Caco-2 (cell line): Measurements from ENCODE around the gene LRRC40. TPM values are rescaled to one million over a fixed set of nuclear protein-coding genes. Genes with fewer than 3 reads are reported as not detected.

Source experiments
- BruUV-seq: library from RNA; stranded (reverse); fragments of 400-500 nt; replicated peaks from 2 replicates; lab custom pipeline; 2021; lab: Mats Ljungman, UMichigan
- CTCF ChIA-PET: fragments of 300-600 bp; sonication (Branson Sonifier 250); formaldehyde crosslinking; loops from one replicate; lab custom pipeline; 2022; ENCODE audit warnings: antibody characterized with exemption; lab: Charles Lee
- POLR2A ChIA-PET: fragments of 300-600 bp; sonication (Branson Sonifier 250); formaldehyde crosslinking; loops from one replicate; lab custom pipeline; 2022; ENCODE audit warnings: antibody characterized with exemption; lab: Charles Lee
- DNase-seq, 2 experiments: peaks; one replicate each; pipeline versions ENCODE4 v3.0.0 to v3.0.0-alpha.2; 2020 to 2022
- H3K27me3 ChIP-seq: replicated peaks from 2 replicates; pipeline ENCODE4 v1.6.0; 2011; ENCODE audit warnings: low read length; ENCODE audit not compliant: control insufficient read depth, insufficient read depth
- H3K36me3 ChIP-seq: 2 replicates; pipeline ENCODE4 v1.5.1; 2011; ENCODE audit warnings: low read length; ENCODE audit not compliant: control insufficient read depth, insufficient read depth
- H3K4me1 ChIP-seq: fragments of 250-450 bp; sonication (Bioruptor Pico); 2 replicates; pipeline ENCODE4 v1.5.1; 2020; ENCODE audit warnings: mild to moderate bottlenecking
- H3K4me3 ChIP-seq: 2 replicates; pipeline ENCODE4 v1.5.1; 2011; ENCODE audit warnings: low read depth, mild to moderate bottlenecking, control low read depth, low read length
- H3K9me3 ChIP-seq: fragments of 250-450 bp; sonication (Bioruptor Pico); 2 replicates; pipeline ENCODE4 v1.5.1; 2020; ENCODE audit warnings: mild to moderate bottlenecking, moderate library complexity
- H3K27ac Mint-ChIP-seq: one replicate; pipeline ENCODE4 v1.8.0; 2022; ENCODE audit warnings: mixed read lengths; ENCODE audit not compliant: unreplicated experiment
- H3K27me3 Mint-ChIP-seq: one replicate; pipeline ENCODE4 v1.8.0; 2022; ENCODE audit warnings: mixed read lengths; ENCODE audit not compliant: insufficient read depth, unreplicated experiment
- H3K36me3 Mint-ChIP-seq: one replicate; pipeline ENCODE4 v1.8.0; 2022; ENCODE audit warnings: mild to moderate bottlenecking, mixed read lengths; ENCODE audit not compliant: insufficient read depth, unreplicated experiment
- H3K4me1 Mint-ChIP-seq: one replicate; pipeline ENCODE4 v1.8.0; 2022; ENCODE audit warnings: low read depth, mixed read lengths; ENCODE audit not compliant: unreplicated experiment
- H3K4me3 Mint-ChIP-seq: one replicate; pipeline ENCODE4 v1.8.0; 2022; ENCODE audit warnings: mild to moderate bottlenecking, moderate library complexity, mixed read lengths; ENCODE audit not compliant: unreplicated experiment
- H3K9me3 Mint-ChIP-seq: one replicate; pipeline ENCODE4 v1.8.0; 2022; ENCODE audit warnings: mixed read lengths; ENCODE audit not compliant: unreplicated experiment
- intact Hi-C: fragments of 100-400 bp; cut with micrococcal nuclease; formaldehyde crosslinking; loops from one replicate; pipeline ENCODE4 v1.10.0; 2022; ENCODE audit not compliant: unreplicated experiment
- total RNA-seq: library from RNA; stranded (reverse); gene quantifications from 2 replicates; pipeline ENCODE4 v1.2.3, GENCODE V29; 2022
- TF ChIP-seq, protein P1 (sequence below), 2 experiments: fragments of 200-600 bp in 1 of 2; IDR thresholded peaks; 1 replicate in 1 of 2; 2 replicates in 1 of 2; pipeline versions ENCODE4 v1.5.1 to v1.8.0; 2011 to 2022; ENCODE audit warnings: antibody characterized with exemption in 1 of 2, control low read depth in 1 of 2, inconsistent platforms in 1 of 2, low read depth in 1 of 2, low read length in 1 of 2, mild to moderate bottlenecking in 1 of 2, moderate library complexity in 1 of 2; ENCODE audit not compliant: insufficient read depth in 1 of 2, severe bottlenecking in 1 of 2, unreplicated experiment in 1 of 2

Gene LRRC40
- total RNA-seq, 1 experiment from 2014 or later = 15.6 TPM

DNA sequence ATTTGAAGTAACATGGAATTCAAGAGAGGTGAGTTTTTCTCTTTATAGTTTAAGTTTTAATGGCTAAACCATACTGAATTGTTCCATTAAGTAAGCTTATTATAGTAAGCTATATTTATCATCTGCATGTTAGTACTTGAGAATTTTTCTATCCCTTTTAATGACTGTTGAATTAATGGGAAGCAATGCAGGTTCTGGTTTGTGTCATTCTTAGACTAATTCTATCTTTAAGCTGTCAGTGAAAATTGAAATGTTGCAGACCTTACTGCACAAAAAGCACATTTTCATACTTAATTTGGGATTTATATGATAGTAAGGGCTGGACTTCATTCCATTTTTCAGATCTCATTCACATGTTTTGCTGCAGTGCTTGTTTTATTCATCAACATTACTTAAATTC, 41.7 kb upstream of the LRRC40 start:
- Histone ChIP-seq H3K4me3 (no peak overlapping the region), H3K27me3 (no peaks in the 10 kb centered on the region), H3K9me3 (no peaks in the 10 kb centered on the region), H3K36me3 (no peaks in the 10 kb centered on the region), H3K4me1 (no peaks in the 10 kb centered on the region)
- CTCF ChIA-PET = no interaction called here
- no peaks in the 10 kb centered on the region for H3K9me3 Mint-ChIP-seq
- peaks cover 9% of the 10 kb centered on the region for H3K4me1 Mint-ChIP-seq
- POLR2A ChIA-PET = no interaction called here
- peaks cover 78% of the 10 kb centered on the region for H3K36me3 Mint-ChIP-seq
- intact Hi-C loops = no loop called here
- H3K27me3 Mint-ChIP-seq = no peaks in the 10 kb centered on the region
- DNase-seq = no peak
- no peak overlapping the region for H3K4me3 Mint-ChIP-seq
- no TSS peak for BruUV-seq
- TF ChIP-seq, protein P1, sequence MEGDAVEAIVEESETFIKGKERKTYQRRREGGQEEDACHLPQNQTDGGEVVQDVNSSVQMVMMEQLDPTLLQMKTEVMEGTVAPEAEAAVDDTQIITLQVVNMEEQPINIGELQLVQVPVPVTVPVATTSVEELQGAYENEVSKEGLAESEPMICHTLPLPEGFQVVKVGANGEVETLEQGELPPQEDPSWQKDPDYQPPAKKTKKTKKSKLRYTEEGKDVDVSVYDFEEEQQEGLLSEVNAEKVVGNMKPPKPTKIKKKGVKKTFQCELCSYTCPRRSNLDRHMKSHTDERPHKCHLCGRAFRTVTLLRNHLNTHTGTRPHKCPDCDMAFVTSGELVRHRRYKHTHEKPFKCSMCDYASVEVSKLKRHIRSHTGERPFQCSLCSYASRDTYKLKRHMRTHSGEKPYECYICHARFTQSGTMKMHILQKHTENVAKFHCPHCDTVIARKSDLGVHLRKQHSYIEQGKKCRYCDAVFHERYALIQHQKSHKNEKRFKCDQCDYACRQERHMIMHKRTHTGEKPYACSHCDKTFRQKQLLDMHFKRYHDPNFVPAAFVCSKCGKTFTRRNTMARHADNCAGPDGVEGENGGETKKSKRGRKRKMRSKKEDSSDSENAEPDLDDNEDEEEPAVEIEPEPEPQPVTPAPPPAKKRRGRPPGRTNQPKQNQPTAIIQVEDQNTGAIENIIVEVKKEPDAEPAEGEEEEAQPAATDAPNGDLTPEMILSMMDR (IDR thresholded peaks at IDR 0.05; ENCODE audit: insufficient read depth in 1 of 2, low read depth in 1 of 2, low read length in 1 of 2, severe bottlenecking in 1 of 2, unreplicated experiment in 1 of 2) = no peak
- H3K27ac Mint-ChIP-seq = no peak overlapping the region

DNA sequence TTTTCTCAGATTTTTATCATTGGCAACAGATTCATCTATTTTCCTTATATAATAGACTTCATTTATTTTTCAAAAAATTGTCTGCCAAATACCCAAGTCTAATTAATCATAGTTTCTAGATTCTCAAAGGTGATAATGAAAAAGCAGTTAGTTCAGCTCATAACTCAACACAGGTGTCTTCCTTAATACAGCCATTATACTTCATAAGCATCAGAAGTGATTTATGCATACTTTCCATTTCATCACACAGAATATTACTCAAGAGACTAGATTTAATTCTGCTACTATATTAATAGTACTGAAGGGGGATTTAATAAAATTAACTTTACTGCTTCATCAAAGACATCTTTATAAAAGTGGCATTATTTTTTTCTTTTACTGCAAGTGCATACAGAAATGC, 34.6 kb upstream of the LRRC40 start:
- POLR2A ChIA-PET = no interaction called here
- no TSS peak for BruUV-seq
- no peaks in the 10 kb centered on the region for H3K36me3 ChIP-seq
- intact Hi-C loops = no loop called here
- no peak for DNase-seq
- H3K36me3 Mint-ChIP-seq = peaks cover 79% of the 10 kb centered on the region
- TF ChIP-seq, protein P1 (IDR thresholded peaks at IDR 0.05; ENCODE audit: insufficient read depth in 1 of 2, low read depth in 1 of 2, low read length in 1 of 2, severe bottlenecking in 1 of 2, unreplicated experiment in 1 of 2) = no peak
- H3K4me1 Mint-ChIP-seq = no peaks in the 10 kb centered on the region
- no peaks in the 10 kb centered on the region for H3K9me3 ChIP-seq
- no peak overlapping the region for H3K27ac Mint-ChIP-seq
- H3K4me3 ChIP-seq = no peak overlapping the region
- H3K4me3 Mint-ChIP-seq = no peak overlapping the region
- H3K27me3 Mint-ChIP-seq = no peaks in the 10 kb centered on the region
- H3K9me3 Mint-ChIP-seq = no peaks in the 10 kb centered on the region
- H3K27me3 ChIP-seq = no peaks in the 10 kb centered on the region
- no peaks in the 10 kb centered on the region for H3K4me1 ChIP-seq
- CTCF ChIA-PET = no interaction called here

DNA sequence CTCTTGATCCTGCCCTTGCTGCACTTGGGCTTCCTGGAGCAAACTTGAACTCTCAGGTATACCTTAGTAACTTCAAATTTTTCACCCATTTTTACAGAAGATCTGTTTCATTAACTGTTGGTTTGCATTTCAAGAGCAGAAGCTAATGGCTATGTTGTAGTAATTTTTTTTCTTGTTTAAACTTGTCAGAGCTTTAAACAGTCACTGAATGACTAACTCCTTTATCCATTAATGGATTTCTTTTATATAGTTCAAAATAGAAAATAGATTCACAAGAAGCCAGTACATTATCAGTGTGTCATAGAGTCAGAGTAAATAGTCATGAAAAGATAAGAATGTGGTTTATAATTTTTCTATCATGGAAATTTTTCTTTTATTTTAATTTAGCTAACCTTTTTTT, 29.4 kb upstream of the LRRC40 start:
- intact Hi-C loops = no loop called here

More for the DNA sequence above, 29.4 kb upstream of the LRRC40 start:
- H3K27ac Mint-ChIP-seq = no peak overlapping the region
- POLR2A ChIA-PET = no interaction called here
- no peaks in the 10 kb centered on the region for H3K9me3 Mint-ChIP-seq
- peaks cover 79% of the 10 kb centered on the region for H3K36me3 Mint-ChIP-seq
- no peak overlapping the region for H3K4me3 ChIP-seq
- TF ChIP-seq, protein P1 (IDR thresholded peaks at IDR 0.05; ENCODE audit: insufficient read depth in 1 of 2, low read depth in 1 of 2, low read length in 1 of 2, severe bottlenecking in 1 of 2, unreplicated experiment in 1 of 2) = no peak
- H3K36me3 ChIP-seq = no peaks in the 10 kb centered on the region
- H3K27me3 Mint-ChIP-seq = no peaks in the 10 kb centered on the region
- H3K4me3 Mint-ChIP-seq = no peak overlapping the region
- H3K4me1 Mint-ChIP-seq = no peaks in the 10 kb centered on the region
- no TSS peak for BruUV-seq
- H3K9me3 ChIP-seq = no peaks in the 10 kb centered on the region
- H3K4me1 ChIP-seq = no peaks in the 10 kb centered on the region
- no peaks in the 10 kb centered on the region for H3K27me3 ChIP-seq
- CTCF ChIA-PET = no interaction called here
- no peak for DNase-seq
